Measurements from ENCODE around the gene CREB3L1.

The CREB3L1 gene

GRCh38 chr11:46275964-46276641 is 1.4 kb upstream of the CREB3L1 start:
- no peak for DNase-seq

- DNase-seq: no peak
These were observed 195 bp upstream of the CREB3L1 start for GRCh38 chr11:46277313-46277621.

- DNase-seq: peak; percentile 49
These were observed 1.1 kb downstream of the CREB3L1 start for GRCh38 chr11:46278387-46279125.

- no peak for DNase-seq
These were observed 2.0 kb downstream of the CREB3L1 start for GRCh38 chr11:46279126-46280099.

GRCh38 chr11:46280706-46281105 is 3.2 kb downstream of the CREB3L1 start:
- DNase-seq: no peak

GRCh38 chr11:46281371-46281831 is 3.9 kb downstream of the CREB3L1 start:
- no peak for DNase-seq

GRCh38 chr11:46285173-46285572 is 7.7 kb downstream of the CREB3L1 start:
- DNase-seq: no peak

- DNase-seq: no peak
These were observed 8.2 kb downstream of the CREB3L1 start for GRCh38 chr11:46285594-46286033.

- DNase-seq: no peak
These were observed 9.3 kb downstream of the CREB3L1 start for GRCh38 chr11:46286789-46287188.

- DNase-seq: no peak
These were observed 11.0 kb downstream of the CREB3L1 start for GRCh38 chr11:46288451-46288850.

- DNase-seq: no peak
These were observed 12.5 kb downstream of the CREB3L1 start for GRCh38 chr11:46290011-46290410.

- no peak for DNase-seq
These were observed 13.3 kb downstream of the CREB3L1 start for GRCh38 chr11:46290598-46291309.

- no peak for DNase-seq
These were observed 14.1 kb downstream of the CREB3L1 start for GRCh38 chr11:46291441-46292150.

GRCh38 chr11:46293066-46293465 is 15.6 kb downstream of the CREB3L1 start:
- no peak for DNase-seq

GRCh38 chr11:46293641-46294103 is 16.2 kb downstream of the CREB3L1 start:
- DNase-seq: no peak

- no peak for DNase-seq
These were observed 17.2 kb downstream of the CREB3L1 start for GRCh38 chr11:46294365-46295309.

- peak; percentile 83 for DNase-seq
These were observed 18.0 kb downstream of the CREB3L1 start for GRCh38 chr11:46295312-46296058.

GRCh38 chr11:46296059-46296527 is 18.6 kb downstream of the CREB3L1 start:
- DNase-seq: no peak
